Left lung (tissue), 10 donors: ENCODE data around the gene DDN. TPM values are rescaled to one million over a fixed set of nuclear protein-coding genes. Genes with fewer than 3 reads are reported as not detected.
A peak's percentile ranks its signal among the peaks of the same experiment; 100 is the strongest.

Source experiments
- ATAC-seq: fragments of 200-7000 bp; cut with Tn5 transposase; one replicate; pipeline ENCODE4 v1.9.1; 2020; ENCODE audit warnings: moderate library complexity
- DNase-seq, 4 donors: peaks; one replicate each; pipeline ENCODE4 v3.0.0-alpha.2; 2013 to 2020
- H3K27ac ChIP-seq, 2 donors: fragments of 200-600 bp; sonication (generic) in 1 of 2; one replicate each; pipeline versions ENCODE4 v1.5.0 to v1.8.0; 2020 to 2021
- H3K27me3 ChIP-seq, 2 donors: fragments of 200-600 bp; sonication (generic) in 1 of 2; one replicate each; pipeline versions ENCODE4 v1.5.0 to v1.8.0; 2020 to 2021
- H3K36me3 ChIP-seq, 2 donors: fragments of 200-600 bp; sonication (generic) in 1 of 2; one replicate each; pipeline versions ENCODE4 v1.5.0 to v1.8.0; 2020 to 2021
- H3K4me1 ChIP-seq, 2 donors: fragments of 200-600 bp; one replicate each; pipeline ENCODE4 v1.8.0; 2021
- H3K4me3 ChIP-seq, 2 donors: fragments of 200-600 bp; sonication (generic) in 1 of 2; one replicate each; pipeline versions ENCODE4 v1.5.0 to v1.8.0; 2020 to 2021; ENCODE audit warnings: mild to moderate bottlenecking in 1 of 2
- H3K9me3 ChIP-seq, 2 donors: fragments of 200-600 bp; sonication (generic) in 1 of 2; one replicate each; pipeline versions ENCODE4 v1.5.0 to v1.8.0; 2020 to 2021
- intact Hi-C, 2 donors: fragments of 100-400 bp; cut with DNase I; formaldehyde crosslinking; loops; one replicate each; pipeline versions ENCODE4 v1.11.2 to v1.14.2; 2022
- polyA plus RNA-seq, 6 donors: library from polyadenylated mRNA; unstranded; fragments of 120-200 nt; gene quantifications; one replicate each; pipeline ENCODE4 v1.2.1, GENCODE V29; 2013; ENCODE audit not compliant: insufficient read length in 6 of 6
- total RNA-seq, 2 donors: library from RNA; stranded (reverse); fragmentation: NEBNext Ultra II Directional; extraction: Animal tissue kit (Norgen Biotek cat#: 25700); gene quantifications; one replicate each; pipeline ENCODE4 v1.2.1, GENCODE V29; 2021
- TF ChIP-seq, protein P1 (sequence below), 2 donors: fragments of 200-600 bp; sonication (generic) in 1 of 2; IDR thresholded peaks; one replicate each; pipeline versions ENCODE4 v1.5.0 to v1.8.0; 2021; ENCODE audit warnings: antibody characterized with exemption in 2 of 2
- donor health status: DM: no; HTN: yes; CAD: no.
- donor health status: DM: no; HTN: no; CAD: no.

Gene DDN
- total and polyA plus RNA-seq, 8 donors = 0.06 to 0.68 (median 0.23) TPM

DNA sequence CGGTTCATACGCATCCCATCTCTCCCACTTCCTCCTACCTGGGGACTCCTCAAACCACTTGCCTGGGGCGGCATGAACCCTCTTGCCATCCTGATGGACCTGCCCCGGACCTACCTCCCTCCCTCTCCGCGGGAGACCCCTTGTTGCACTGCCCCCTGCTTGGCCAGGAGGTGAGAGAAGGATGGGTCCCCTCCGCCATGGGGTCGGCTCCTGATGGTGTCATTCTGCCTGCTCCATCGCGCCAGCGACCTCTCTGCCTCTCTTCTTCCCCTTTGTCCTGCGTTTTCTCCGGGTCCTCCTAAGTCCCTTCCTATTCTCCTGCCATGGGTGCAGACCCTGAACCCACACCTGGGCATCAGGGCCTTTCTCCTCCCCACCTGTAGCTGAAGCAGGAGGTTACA, 17.4 kb downstream of the DDN start:
- peaks cover 62 to 98% of the 10 kb centered on the region in 2 donors for H3K27me3 ChIP-seq
- DNase-seq (no peak), ATAC-seq (no peak)
- no peaks in the 10 kb centered on the region for H3K9me3 ChIP-seq
- no peak overlapping the region for H3K4me3 ChIP-seq
- no peak overlapping the region for H3K27ac ChIP-seq
- peaks cover 38 to 43% of the 10 kb centered on the region in 2 donors for H3K4me1 ChIP-seq
- no peaks in the 10 kb centered on the region for H3K36me3 ChIP-seq
- TF ChIP-seq, protein P1, sequence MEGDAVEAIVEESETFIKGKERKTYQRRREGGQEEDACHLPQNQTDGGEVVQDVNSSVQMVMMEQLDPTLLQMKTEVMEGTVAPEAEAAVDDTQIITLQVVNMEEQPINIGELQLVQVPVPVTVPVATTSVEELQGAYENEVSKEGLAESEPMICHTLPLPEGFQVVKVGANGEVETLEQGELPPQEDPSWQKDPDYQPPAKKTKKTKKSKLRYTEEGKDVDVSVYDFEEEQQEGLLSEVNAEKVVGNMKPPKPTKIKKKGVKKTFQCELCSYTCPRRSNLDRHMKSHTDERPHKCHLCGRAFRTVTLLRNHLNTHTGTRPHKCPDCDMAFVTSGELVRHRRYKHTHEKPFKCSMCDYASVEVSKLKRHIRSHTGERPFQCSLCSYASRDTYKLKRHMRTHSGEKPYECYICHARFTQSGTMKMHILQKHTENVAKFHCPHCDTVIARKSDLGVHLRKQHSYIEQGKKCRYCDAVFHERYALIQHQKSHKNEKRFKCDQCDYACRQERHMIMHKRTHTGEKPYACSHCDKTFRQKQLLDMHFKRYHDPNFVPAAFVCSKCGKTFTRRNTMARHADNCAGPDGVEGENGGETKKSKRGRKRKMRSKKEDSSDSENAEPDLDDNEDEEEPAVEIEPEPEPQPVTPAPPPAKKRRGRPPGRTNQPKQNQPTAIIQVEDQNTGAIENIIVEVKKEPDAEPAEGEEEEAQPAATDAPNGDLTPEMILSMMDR (IDR thresholded peaks at IDR 0.05) = no peak
- intact Hi-C loops = no loop called here

DNA sequence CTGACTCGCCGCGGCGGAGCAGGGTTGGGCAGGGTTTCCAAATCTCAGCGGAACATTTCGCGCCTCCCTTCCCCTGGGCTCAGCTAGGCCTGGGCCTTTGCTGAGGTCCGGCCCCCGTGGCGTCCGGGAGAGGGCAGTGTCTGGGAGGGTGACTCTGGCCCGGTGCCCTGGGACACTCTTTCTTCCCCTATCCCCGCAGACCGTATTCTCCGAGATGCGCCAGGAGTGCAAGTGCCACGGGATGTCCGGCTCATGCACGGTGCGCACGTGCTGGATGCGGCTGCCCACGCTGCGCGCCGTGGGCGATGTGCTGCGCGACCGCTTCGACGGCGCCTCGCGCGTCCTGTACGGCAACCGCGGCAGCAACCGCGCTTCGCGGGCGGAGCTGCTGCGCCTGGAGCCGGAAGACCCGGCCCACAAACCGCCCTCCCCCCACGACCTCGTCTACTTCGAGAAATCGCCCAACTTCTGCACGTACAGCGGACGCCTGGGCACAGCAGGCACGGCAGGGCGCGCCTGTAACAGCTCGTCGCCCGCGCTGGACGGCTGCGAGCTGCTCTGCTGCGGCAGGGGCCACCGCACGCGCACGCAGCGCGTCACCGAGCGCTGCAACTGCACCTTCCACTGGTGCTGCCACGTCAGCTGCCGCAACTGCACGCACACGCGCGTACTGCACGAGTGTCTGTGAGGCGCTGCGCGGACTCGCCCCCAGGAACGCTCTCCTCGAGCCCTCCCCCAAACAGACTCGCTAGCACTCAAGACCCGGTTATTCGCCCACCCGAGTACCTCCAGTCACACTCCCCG, 18.0 kb downstream of the DDN start:
- Histone ChIP-seq H3K27me3 (peaks cover 68 to 98% of the 10 kb centered on the region in 2 donors), H3K9me3 (no peaks in the 10 kb centered on the region), H3K4me3 (peak overlapping the region in 1 of 2 donors; percentile 28), H3K4me1 (peaks cover 38 to 43% of the 10 kb centered on the region in 2 donors), H3K36me3 (no peaks in the 10 kb centered on the region), H3K27ac (no peak overlapping the region)
- ATAC-seq (peak; percentile 43), DNase-seq (peak in 1 of 4 donors; percentile 75)
- intact Hi-C loops = no loop called here
- TF ChIP-seq, protein P1 (IDR thresholded peaks at IDR 0.05) = peak in 1 of 2 donors; percentile 14

DNA sequence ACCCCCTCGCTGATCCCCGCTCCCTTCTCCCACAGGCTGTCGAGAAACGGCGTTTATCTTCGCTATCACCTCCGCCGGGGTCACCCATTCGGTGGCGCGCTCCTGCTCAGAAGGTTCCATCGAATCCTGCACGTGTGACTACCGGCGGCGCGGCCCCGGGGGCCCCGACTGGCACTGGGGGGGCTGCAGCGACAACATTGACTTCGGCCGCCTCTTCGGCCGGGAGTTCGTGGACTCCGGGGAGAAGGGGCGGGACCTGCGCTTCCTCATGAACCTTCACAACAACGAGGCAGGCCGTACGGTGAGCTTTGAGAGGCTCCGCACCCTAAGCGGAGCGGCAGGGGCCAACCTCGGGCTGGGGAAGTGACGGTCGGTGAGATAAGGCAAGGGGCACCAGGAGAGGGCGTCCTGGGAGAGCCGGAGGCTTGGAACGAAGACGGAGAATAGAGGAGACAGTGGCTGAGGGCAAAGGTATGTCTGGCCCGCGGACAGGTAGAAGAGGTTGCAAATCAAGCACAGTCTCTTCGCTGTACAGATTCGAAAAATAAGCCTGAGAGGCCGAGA, 18.7 kb downstream of the DDN start:
- Histone ChIP-seq H3K27me3 (peaks cover 71 to 98% of the 10 kb centered on the region in 2 donors), H3K36me3 (no peaks in the 10 kb centered on the region), H3K4me3 (peak overlapping the region in 1 of 2 donors; percentile 28), H3K4me1 (peaks cover 38 to 43% of the 10 kb centered on the region in 2 donors), H3K9me3 (no peaks in the 10 kb centered on the region), H3K27ac (no peak overlapping the region)
- TF ChIP-seq, protein P1 (IDR thresholded peaks at IDR 0.05) = no peak
- intact Hi-C loops = no loop called here
- ATAC-seq (peak; percentile 35), DNase-seq (peak in 1 of 4 donors; percentile 77)

DNA sequence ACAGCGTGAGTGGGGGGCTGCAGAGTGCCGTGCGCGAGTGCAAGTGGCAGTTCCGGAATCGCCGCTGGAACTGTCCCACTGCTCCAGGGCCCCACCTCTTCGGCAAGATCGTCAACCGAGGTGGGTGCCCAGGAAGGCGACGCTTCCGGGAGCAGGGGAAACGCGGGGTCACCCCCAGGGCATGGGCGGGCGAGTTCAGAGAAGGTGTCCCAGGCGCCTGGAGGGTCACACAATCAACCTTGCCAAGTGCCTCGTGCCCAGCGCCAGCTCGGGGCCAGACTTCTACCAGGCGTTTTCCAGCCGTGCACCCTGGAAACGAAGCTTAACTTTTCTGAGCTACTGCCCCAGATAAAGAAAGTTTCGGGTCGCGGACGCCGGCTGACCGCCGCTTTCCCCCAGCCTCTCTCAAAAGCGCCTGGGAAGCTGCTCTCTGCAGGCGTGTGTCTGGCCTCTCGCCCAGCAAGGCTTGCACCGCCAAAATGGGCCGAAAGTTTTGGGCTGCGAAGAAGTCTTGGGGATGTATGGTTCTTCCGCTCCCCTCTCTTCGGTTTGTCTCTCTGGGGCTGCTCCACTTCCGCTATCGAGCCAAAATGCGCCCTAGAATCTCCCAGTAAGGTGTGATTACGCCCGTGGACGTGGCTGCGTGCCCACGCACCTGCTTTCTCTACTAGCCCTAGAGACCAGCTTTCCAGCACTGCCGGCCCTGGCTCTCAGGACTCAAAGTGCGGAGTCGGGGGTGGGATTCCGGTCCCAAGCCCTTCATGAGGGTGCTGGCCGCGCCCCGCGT, 19.4 kb downstream of the DDN start:
- H3K4me3 ChIP-seq = peak overlapping the region; percentile 10 to 28
- ATAC-seq = peak; percentile 2
- intact Hi-C loops = no loop called here
- peaks cover 71 to 96% of the 10 kb centered on the region in 2 donors for H3K27me3 ChIP-seq
- no peak overlapping the region for H3K27ac ChIP-seq
- no peaks in the 10 kb centered on the region for H3K9me3 ChIP-seq
- H3K4me1 ChIP-seq = peaks cover 38 to 43% of the 10 kb centered on the region in 2 donors
- no peaks in the 10 kb centered on the region for H3K36me3 ChIP-seq
- TF ChIP-seq, protein P1 (IDR thresholded peaks at IDR 0.05) = no peak
- DNase-seq = peak in 1 of 4 donors; percentile 77
